ENCODE results near the gene SHROOM3.

Gene SHROOM3

DNA sequence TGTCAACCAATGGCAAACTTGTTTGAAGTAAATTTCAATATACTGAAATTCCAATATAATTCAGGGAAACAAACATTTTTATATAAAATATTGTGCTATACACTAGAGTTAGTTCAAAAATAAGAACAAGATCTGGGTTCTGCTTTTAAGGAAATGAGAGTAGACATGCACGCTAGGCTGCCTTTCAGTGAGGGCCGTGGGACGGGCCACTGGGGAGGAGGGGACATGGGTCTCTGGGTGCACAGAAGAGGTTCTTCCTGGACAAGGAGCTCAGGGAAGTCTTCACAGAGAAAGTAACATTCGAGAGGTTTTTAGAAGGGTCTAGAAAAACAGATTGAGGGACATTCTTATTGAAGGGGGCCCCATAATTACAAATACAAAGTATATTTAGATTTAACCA lies 64.4 kb downstream of the SHROOM3 start:
- TF ChIP-seq, protein P1, sequence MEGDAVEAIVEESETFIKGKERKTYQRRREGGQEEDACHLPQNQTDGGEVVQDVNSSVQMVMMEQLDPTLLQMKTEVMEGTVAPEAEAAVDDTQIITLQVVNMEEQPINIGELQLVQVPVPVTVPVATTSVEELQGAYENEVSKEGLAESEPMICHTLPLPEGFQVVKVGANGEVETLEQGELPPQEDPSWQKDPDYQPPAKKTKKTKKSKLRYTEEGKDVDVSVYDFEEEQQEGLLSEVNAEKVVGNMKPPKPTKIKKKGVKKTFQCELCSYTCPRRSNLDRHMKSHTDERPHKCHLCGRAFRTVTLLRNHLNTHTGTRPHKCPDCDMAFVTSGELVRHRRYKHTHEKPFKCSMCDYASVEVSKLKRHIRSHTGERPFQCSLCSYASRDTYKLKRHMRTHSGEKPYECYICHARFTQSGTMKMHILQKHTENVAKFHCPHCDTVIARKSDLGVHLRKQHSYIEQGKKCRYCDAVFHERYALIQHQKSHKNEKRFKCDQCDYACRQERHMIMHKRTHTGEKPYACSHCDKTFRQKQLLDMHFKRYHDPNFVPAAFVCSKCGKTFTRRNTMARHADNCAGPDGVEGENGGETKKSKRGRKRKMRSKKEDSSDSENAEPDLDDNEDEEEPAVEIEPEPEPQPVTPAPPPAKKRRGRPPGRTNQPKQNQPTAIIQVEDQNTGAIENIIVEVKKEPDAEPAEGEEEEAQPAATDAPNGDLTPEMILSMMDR (conservative IDR thresholded peaks at IDR 0.05; ENCODE audit: low read depth, low read length) = no peak
- H3K4me3 ChIP-seq (ENCODE audit: low read depth, low read length) = no peak overlapping the region
- no peak for DNase-seq (ENCODE audit: low read depth)

DNA sequence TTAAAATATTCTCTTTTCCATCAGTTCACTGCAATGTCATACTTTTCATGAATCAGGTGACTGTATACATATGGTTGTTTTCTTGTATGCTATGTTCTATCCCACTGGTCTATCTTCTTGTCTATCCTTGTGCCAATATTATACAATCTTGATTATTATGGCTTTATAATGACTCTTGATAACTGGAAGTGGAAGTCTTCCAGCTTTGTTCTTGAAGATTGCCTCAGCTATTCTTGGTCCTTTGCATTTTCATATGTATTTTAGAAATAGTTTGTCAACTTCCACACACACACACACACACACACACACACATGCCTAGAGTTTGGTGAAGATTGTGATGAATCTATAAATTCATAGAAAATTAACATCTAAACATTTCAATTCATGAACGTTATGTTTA lies 67.9 kb downstream of the SHROOM3 start:
- no peak for DNase-seq (ENCODE audit: low read depth)
- TF ChIP-seq, protein P1 (conservative IDR thresholded peaks at IDR 0.05; ENCODE audit: low read depth, low read length) = no peak
- no peak overlapping the region for H3K4me3 ChIP-seq (ENCODE audit: low read depth, low read length)

DNA sequence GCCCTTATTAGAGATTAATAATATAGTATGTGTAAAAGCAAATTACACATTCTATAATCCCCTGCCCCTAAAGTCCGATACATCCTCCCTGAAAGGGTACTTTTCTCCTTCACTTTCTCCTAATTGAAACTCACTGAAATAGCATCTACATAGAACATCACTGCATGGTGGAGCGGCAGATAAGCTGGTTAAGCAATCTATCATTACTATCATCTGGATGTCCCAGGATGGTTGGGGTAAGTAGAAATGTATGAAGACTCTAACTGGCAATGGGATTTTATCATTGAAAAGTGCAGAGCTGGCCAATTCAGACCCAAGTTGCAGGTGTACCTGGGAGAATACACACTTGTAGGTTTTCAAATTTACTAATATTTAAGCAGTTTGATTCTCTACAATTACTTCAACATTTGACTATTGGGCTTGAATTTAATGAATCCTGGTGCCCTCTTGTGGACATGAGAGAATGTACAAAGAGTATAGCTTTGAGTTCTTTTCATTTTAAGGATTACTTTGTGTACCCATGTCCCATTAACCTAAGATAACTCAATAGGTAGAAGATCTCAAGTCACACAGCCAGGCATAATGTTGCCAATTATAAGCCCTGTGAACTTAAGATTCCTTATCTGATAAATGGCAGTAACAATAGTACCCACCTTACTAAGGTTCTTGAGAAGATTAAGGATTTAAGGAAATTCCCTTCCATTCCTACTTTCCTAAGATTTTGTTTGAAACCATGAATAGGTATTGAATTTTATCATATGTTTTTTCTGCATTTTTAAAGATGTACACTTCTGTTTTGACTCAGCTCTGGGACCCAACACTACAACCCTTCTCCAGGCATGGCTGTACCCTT lies 69.8 kb downstream of the SHROOM3 start:
- TF ChIP-seq, protein P1 (conservative IDR thresholded peaks at IDR 0.05; ENCODE audit: low read depth, low read length) = peak; percentile 60
- DNase-seq (ENCODE audit: low read depth) = peak; percentile 78
- H3K4me3 ChIP-seq (ENCODE audit: low read depth, low read length) = no peak overlapping the region

- H3K4me3 ChIP-seq (ENCODE audit: low read depth, low read length) = no peak overlapping the region
- TF ChIP-seq, protein P1 (conservative IDR thresholded peaks at IDR 0.05; ENCODE audit: low read depth, low read length) = no peak
- DNase-seq (ENCODE audit: low read depth) = no peak
Measured at GRCh38 chr4:76511947-76512346, 76.9 kb downstream of the SHROOM3 start.

DNA sequence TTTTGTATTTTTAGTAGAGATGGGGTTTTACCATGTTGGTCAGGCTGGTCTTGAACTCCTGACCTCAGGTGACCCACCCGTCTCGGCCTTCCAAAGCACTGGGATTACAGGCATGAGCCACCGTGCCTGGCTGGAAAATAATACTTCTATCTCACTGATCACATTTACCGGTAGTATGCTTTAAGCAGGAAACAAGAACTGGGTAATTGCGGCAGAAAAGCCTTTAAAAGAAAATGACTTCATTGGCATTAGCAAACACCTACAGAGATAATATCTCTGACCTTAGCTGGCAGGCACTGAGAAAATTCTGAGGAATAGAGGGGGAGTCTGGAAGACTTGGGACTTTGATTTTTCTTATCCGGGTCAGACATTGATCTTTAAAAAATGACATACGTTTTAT lies 78.5 kb downstream of the SHROOM3 start:
- H3K4me3 ChIP-seq (ENCODE audit: low read depth, low read length) = no peak overlapping the region
- TF ChIP-seq, protein P1 (conservative IDR thresholded peaks at IDR 0.05; ENCODE audit: low read depth, low read length) = no peak
- DNase-seq (ENCODE audit: low read depth) = no peak

DNA sequence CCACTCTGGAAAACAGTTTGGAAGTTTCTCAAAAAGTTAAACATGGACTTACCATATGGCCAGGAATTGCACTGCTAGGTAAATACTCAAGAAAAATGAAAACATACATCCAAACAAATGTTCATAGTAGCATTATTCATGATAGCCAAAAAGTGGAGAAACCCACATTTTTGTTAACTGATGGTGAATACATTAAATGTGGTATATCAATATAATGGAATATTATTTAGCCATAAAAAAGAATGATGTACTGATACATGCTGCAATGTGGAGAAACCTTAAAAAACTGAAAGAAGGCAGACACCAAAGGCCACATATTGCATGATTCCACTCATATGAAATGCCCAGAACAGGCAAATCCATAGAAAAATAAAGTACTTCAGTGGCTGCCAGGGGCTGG lies 79.1 kb downstream of the SHROOM3 start:
- no peak for DNase-seq (ENCODE audit: low read depth)
- no peak overlapping the region for H3K4me3 ChIP-seq (ENCODE audit: low read depth, low read length)
- TF ChIP-seq, protein P1 (conservative IDR thresholded peaks at IDR 0.05; ENCODE audit: low read depth, low read length) = no peak
